Kidney tubule cell (primary cell): ENCODE data around the gene MEIS1.

Experiments used
- DNase-seq: peaks from one replicate; pipeline ENCODE4 v3.0.0-alpha.2; 2018; ENCODE audit warnings: low spot score

Gene MEIS1

GRCh38 chr2:66431846-66432587 is 2.9 kb upstream of the MEIS1 start:
- no peak for DNase-seq

- peak; percentile 94 for DNase-seq
These were observed 1.9 kb upstream of the MEIS1 start for GRCh38 chr2:66432801-66433694.

DNA sequence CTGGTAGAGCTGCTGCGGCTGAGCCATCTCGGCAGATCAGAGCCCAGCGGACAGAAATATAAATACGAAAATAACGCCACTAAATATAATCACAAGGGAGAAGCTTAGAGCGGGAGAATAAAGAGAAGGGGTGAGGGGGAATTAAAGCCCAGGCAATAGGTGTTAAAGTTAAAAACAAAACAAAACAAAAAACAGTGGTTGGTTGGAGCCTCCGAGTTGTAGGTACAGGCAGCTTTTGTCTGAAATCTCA is 1.3 kb upstream of the MEIS1 start:
- no peak for DNase-seq

GRCh38 chr2:66433945-66434678 is 813 bp upstream of the MEIS1 start:
- DNase-seq = peak; percentile 77

GRCh38 chr2:66435549-66435875 is 587 bp downstream of the MEIS1 start:
- no peak for DNase-seq

DNA sequence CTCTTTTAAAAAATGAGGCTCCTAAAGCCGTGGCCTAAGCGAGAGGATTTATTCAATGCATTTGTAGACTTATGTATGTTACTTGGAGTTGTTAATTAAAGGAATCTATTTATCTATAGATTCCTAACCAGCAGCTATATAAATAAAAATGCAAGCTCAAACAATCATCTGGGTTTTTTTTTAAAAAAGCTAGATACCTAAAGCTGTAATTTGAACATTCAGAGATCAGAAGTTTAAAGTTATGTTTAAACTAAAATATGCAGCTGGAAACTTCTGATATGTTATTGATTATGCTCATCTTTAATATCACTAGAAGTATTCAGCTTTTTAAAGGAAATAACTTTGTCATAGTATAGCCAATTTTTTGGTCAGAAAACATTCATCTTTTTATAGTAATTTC is 1.0 kb downstream of the MEIS1 start:
- no peak for DNase-seq

DNA sequence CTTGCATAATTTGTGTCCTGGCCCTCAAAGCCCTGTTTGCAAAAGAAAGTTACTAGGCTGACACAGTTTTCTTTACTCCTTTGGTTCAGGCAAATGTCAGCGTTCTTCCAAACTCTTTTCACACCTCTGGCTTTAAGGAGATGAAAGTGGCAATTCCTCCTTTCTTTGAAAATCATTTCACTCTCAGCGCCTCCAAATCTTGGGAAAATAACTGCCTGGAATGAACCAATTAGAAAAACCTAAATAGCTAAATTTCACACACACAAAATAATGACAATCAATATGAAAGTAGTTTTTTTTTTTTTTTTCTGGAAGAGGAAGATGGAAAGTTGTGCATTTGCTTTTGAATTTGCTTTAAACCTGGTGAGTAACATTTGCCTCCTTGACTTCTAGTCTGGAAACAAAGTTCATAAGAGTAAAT is 1.7 kb downstream of the MEIS1 start:
- DNase-seq = no peak

GRCh38 chr2:66437109-66437690 is 2.3 kb downstream of the MEIS1 start:
- DNase-seq = no peak

GRCh38 chr2:66437691-66438497 is 3.0 kb downstream of the MEIS1 start:
- no peak for DNase-seq

DNA sequence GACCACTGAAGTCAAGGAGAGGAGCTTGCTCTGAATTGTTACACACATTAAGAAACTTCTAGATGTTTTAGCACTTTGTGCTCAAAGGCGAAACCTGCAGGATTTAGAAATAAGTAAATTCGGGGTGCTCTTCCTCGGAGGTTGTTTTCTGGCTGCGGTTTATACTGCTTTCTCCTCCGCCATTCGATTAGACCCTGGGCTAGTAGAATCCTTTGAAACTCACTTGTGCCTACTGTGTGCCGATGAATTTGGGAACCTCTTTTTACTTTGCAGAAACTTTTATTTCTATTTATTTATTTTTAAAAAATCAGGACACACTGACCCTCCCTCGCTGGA is 3.5 kb downstream of the MEIS1 start:
- DNase-seq = no peak

- no peak for DNase-seq
These were observed 4.2 kb downstream of the MEIS1 start for GRCh38 chr2:66438891-66439811.

GRCh38 chr2:66439812-66440542 is 5.1 kb downstream of the MEIS1 start:
- no peak for DNase-seq

DNA sequence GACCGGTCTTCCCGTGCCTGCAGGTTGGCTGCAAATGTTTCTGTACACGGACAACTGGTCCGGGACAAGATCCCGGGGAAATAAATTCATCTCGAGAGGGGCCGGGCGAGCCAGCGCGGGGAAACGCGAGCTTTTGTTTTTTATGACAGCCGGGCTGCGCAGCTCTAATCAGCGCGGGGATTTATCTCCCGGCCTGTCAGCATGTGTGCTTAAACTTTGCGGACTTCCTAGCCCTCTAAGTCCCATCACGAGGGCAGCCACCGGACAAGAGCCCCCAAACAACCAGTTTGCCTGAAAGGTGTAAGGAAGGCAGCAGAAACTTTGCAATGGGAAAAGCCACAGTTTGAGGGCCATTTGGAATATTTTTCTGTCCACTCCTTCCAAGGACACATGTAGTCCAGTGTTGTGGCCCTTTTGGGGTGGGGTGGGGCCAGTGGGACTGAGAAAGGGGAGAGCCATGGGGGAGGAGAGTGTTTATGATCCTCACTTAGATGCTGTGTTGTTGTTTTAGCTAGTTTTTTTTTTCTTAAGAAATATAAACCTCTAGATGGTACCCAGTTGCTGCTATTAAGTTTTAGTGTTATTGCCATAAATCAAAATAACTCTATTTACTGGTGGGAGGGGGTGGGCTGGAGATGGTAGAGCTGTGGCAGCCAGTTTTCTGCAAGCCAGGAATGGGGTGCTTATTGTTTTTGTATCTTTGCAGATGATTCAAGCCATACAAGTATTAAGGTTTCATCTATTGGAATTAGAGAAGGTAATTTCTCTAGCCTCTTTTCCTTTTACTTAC is 6.0 kb downstream of the MEIS1 start:
- no peak for DNase-seq

GRCh38 chr2:66441581-66442320 is 6.8 kb downstream of the MEIS1 start:
- DNase-seq = no peak

DNA sequence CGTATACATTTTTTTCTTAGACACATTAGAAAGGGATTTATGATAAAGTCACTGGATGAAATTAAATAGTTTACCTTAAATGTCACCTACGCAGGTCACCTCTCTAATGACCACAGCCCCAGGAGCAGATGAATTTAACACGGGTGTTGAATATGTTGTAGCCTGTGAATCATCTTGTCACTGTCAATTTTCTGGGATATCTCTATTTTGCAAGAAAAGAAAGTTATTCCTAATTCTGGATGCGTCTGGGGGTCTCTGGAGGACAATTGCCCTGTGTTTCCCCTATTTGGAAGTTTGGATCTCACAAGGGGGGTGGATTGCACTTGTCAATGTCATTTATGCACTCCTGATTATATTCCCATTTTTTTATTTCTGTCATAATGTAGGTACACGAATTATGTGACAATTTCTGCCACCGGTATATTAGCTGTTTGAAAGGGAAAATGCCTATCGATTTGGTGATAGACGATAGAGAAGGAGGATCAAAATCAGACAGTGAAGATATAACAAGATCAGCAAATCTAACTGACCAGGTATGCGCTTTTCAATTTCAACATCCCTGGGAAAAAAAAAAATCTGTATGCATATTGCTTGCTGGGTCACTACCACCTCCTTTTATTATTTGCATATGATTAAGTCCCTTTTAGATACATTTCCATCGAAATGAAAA is 7.7 kb downstream of the MEIS1 start:
- DNase-seq = no peak

DNA sequence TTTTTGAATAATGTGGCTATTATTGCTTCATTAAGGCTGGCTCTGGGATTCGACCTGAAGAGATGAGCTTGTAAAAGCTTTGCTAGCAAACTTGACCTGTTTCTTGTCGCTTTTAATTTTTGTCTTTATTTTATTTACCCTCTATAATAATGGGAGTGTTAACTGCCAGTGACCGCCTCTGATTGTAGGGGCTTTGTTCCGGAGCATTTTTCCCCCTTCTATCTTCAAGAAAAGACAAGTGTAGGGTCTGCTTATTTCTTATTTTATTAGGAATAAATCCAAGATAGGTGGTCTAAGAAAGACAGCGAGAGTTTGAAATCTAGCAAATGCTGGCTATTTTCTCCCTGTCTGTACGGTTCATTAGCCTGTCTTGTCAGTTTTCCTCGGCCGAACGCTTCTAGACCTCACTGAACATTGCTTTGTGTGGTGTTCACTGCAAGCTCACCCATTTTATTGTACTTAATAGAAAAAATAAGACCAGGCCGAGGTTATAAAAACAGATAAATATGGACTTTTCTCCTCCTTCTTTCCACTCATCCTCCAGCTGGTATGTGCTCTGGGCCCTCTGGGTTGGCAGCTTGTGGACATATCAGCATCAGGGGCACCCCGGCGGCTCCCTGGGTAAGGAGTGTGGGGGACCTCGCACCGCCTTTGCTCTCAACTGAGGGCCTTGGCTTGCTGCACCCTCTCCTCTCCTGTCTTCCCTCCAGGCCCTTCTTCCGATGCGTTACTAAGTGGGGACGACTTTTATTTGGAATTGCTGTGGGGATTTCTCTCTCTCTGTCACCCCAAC is 8.5 kb downstream of the MEIS1 start:
- DNase-seq = no peak
